ENCODE measurements around the gene LINGO3.
"Not testable (repeated sequence)": the region's sequence is repeated elsewhere in the genome, so short reads cannot be mapped to it uniquely, and the experiment has no call there.

LINGO3 gene

DNA sequence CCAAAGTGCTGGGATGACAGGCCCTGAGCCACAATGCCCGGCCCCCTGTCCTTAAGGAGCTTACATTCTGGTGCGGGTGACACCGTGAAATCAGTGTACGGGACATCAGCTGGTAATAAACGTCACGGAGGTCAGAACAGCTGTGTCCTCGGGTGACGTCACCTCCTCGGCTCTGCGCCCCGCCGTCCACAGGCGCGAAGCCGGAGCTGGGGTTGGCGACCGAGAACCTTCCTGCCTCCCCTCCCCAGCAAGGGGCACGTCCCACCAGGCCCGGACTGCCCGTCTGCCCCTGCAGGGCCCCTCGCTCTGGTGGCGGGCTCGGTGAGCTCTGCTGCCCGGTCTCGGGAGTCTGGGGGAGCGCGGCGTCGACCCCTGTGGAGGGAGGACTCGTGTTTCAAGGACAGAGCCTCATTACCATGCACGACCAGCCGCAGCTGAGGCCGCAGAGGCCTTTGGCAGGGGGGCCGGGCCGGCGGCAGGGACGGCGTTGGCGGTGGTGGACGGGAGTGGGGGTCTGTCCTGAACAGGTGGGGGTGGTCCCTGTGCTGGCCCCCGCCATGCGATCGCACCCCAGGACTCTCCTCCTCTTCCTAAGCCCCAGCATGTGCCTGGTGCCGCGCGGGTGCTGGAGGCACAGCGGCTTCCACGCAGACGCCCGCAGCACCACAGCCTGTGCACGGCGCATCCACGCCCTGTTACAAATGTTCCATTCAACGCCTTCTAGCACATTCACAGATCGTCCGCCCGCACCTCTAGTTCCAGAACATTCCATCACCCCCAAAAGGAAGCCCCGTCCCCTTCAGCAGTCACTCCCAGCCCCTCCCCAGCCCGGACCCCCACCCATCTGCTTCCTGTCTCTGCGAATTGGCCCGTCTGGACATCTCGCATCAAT is 5.4 kb downstream of the LINGO3 start:
- peak; percentile 56 for DNase-seq

DNA sequence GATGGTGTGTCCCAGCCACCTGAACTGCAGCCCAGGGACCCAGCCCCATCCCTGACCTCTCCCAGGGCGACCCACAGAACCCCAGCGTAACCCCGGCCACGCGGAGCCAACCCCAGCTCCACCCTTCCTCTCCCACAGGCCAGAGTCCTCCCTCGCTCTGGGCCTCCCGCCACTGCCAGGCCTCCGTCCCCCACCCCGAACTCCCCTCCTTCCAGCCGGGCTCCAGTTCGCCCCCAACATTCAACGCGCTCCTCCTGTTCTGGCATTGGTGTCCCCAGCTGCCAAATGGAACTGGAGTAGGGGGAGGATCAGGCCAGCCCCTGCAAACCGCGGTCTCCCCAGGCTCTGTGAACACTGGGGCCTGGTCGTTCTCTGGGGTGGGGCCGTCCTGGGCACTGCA is 7.4 kb downstream of the LINGO3 start:
- DNase-seq, result no peak

DNA sequence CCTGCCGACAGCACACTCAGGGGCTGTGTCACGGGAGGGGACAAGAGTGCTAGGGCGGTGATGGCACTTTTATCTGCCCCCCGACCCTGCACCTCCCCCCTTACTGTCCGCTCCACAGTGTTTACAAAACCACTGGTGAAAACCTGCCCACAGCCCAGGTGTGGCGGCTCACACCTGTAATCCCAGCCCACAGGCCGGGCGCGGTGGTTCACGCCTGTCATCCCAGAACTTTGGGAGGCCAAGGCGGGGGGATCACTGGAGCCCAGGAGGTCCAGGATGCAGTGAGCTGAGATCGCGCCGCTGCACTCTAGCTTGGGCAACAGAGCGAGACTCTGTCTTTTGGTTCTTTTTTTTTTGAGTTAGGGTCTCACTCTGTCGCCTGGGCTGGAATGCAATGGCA is 11.8 kb downstream of the LINGO3 start:
- DNase-seq, result no peak

DNA sequence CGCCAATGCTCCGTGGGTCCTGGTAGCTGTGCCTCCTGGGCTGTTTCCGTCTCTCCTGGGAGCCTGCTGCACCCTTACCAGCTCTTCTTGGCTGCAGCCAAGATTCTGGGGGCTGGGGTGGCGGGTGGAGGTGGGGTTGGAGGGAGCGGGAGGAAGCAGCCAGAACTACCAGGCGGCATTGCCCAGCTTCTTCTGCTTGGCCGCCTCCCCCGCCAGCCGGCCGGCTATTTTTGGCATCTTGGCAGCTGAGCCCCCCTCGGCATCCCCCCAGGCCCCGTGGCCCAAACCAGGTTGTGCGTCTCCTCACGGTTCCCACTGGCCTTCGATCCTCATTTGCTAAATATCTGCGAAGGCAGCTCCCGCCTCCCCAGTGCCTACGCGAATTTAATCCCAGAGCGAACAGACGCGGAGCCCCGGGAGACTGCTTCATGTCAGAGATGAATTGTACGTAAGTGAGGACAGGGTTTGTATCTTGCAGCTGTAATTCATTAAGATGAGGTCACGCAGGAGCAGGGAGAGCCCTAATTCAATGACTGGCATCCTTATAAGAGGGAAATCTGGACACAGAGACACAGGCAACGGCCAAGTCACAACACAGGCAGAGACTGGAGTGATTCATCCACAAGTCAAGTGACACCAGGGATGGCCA is 13.1 kb downstream of the LINGO3 start:
- no peak for DNase-seq

DNA sequence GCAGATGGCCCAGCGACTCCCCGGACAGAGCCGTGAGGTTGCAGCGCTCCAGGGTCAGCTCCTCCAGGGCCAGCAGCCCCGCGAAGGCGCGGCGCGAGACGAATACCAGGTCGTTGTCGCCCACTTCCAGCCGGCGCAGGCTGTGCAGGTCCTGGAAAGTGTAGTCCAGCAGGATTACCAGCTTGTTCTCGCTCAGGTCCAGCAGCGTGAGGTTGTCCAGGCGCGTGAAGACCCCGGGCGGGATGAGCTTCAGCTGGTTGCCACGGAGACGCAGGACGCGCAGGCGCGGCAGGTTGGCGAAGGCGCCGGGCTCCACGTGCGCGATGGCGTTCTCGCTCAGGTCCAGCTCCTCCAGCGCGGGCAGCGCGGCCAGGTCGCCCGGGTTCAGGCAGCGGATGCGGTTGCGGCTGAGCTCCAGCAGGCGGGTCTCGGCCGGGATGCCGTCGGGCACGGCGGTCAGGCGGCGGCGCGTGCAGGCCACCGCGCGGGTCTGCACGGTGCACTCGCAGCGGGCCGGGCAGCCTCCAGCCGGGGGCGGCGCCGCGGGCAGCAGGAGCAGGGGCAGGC is 16.7 kb downstream of the LINGO3 start:
- no peak for DNase-seq

DNA sequence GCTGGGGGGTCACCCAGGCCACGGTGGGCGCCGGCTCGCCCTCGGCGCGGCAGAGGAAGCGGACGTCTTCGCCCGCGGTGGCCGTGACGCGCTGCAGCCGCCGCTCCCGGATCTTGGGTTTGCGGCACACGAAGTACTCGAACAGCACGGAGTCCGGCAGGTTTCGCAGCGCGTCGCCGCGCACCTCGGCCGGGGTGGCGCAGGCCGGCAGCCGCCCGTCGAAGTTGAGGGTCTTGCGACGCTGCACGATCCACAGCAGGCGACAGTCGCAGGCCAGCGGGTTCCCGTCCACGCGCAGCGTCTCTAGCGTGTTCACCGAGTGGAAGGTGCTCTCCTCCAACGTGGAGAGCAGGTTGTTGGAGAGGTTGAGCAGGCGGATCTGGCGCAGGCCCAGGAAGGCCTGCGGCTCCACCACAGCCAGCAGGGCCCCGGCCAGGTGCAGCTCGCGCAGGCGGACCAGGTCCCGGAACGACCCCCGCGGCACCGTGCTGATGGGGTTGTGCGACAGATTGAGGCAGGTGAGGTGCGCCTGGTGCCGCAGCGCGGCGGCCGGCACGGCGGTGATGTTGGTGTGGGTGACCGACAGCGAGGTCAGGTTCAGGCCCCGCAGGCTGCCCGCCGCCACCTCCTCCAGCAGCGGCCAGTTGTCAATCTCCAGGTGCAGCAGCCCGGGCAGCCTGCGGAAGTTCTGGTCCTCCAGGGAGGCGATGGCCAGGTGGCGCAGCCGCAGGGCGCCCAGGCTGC is 17.3 kb downstream of the LINGO3 start:
- DNase-seq, result no peak

DNA sequence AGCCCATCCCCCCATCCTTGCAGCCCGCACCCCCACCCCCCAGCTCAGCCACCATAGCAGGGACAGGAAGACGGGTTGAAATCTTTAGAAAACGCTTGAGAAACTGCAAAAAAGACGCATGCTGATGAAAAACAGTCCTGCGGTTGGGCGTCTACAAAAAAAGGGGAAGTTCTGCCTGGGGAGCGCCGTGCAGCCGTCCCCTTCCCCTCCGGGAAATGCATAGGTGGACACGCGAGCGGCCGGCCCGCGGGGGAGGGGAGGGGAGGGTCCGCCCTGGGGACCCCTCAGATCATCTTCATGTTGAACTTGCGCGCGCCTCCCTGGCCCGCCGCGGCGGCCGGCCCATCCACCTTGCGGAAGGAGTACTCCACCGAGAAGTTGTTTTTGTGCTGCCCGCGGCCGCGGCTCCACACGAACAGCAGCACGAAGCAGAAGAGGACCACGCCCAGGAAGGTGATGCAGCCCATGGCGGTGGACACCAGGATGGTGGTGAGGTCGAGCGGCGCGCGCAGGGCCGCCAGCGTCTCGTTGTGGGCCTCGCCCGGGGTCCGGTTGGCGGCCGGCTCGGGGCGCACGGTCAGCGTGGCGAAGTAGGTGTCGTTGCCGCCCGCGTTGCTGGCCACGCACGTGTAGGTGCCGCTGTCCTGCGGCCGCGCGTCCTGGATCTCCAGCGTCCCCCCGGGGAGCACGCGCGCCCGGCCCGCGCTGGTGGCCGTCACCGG is 18.1 kb downstream of the LINGO3 start:
- DNase-seq, result peak; percentile 84

DNA sequence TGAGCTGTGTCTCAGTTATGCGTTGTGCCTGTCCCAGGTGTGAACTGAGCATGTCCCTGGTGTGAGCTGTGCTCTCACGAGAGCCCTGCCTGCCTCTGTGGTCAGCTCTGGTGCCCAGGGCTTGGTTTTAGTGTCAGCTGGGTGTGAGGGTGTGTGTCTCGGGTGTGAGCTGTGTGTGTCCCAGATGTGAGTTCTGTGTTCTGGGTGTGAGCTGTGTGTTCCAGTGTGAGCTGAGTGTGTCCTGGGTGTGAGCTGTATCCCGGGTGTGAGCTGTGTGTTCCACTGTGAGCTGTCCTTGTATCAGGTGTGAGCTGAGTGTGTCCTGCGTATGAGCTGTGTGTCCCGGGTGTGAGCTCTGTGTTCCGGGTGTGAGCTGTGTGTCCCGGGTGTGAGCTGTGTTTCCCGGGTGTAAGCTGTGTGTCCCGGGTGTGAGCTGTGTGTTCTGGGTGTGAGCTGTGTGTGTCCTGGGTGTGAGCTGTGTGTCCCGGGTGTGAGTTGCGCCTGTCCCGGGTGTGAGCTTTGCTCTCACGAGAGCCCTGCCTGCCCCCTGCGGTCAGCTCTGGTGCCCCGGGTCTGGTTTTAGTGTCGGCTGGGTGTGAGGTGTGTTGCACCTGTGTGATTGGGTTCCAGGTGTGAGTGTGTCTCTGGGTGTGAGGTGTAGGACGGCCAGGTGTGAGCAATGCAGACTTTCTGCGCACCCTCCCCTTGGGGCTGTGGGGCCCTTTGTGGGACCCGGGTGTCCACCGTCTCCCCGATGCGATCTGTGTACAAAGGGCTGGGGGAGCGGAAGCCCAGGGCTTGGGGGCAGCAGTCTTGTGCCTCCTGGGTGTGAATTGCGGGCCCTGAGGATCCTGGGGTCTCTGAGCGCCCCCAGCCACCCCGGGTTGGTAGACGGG is 18.9 kb downstream of the LINGO3 start:
- no peak for DNase-seq

DNA sequence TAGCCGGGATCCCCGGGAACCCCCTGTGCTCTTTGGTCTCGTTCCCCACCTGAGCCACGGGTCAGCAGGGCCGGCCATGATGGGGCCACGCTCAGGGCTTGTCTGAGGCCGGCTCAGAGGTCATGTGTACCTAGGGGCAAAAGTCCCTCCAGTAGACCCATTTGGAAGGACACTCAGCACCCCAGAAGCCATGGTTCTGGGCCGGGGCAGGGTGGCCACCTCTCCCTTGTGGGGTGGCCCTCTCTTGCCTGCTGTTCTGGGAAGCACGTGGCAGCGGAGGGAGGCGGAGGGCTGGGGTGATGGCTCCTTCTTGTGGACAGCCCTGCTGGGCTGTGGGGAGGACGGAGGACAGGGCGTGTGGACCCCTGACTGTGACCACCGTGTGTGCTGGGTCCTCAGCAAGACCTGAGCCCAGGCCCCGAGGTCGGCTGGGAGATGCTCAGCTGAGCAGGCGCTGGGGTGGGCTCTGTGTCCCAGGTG is 19.6 kb downstream of the LINGO3 start:
- DNase-seq, result no peak

DNA sequence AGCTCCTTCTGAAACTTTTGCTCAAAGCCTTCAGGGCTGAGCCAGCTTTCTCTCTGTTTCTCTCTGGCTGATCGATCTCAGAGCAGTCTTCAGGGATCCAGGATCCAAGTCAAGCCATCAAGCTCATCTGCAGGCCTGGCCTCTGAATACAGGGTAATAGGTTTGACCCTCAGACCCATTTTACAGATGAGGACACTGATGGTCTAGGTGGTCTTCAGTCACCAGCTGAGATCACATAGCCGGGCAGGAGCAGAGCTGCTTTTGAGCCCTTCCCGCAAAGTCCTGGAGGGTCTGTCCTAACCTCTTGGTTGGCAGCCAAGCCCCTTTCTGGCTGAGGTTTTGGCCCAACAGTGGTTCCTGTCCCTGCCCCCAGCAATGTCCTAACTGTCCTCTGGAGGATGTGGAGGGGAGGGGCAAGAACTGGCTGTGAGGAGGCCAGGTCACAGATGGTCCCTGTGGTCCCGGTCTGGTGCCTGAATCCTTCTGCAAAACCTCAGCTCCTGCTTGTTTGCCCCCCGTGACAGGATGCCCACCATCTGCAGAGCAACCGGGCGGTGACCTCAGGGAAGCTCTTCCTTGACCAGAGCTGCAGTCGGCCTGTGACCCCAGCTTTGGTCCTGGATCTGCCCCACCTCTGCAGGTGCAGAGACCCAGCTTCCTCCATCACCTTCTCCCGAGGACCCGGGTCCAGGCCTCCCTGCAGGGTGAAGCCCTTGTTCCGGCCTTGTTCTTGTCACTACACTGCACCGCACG is 20.2 kb downstream of the LINGO3 start:
- DNase-seq, result no peak

DNA sequence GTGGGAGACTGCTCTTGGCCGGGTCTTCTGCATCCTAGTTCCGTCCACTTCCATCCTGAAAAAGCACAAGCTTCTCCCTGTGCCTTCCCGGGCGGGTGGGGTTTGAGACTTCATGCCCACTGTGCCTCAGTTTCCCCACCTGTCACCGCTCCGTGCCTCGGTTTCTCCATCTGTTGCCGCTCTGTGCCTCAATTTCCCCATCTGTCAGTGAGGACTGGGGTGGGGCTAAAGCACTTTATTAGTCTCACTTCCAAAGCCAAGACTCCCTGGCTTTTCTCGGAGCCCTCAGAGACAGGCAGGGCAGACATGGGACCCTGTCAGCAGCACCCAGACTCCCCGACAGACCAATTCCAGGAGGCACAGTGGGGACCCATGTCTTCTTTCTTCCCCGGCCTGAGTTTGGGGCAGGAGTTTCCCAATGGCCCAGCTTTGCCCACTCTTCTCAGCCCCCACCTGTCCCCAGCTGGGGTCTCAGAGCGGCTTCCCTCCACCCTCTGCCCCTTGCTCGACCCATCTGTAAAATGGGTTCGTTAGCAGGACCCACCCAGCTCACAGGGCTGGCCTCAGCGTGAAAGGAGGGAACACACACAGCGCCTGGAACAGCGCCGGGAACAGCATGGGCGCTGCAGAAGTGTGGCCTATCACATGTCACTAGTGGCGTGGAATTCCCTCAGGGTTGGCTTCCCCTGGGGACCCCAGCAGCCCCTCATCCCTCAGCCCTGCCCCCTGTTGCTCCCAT is 21.4 kb downstream of the LINGO3 start:
- DNase-seq, result no peak

DNA sequence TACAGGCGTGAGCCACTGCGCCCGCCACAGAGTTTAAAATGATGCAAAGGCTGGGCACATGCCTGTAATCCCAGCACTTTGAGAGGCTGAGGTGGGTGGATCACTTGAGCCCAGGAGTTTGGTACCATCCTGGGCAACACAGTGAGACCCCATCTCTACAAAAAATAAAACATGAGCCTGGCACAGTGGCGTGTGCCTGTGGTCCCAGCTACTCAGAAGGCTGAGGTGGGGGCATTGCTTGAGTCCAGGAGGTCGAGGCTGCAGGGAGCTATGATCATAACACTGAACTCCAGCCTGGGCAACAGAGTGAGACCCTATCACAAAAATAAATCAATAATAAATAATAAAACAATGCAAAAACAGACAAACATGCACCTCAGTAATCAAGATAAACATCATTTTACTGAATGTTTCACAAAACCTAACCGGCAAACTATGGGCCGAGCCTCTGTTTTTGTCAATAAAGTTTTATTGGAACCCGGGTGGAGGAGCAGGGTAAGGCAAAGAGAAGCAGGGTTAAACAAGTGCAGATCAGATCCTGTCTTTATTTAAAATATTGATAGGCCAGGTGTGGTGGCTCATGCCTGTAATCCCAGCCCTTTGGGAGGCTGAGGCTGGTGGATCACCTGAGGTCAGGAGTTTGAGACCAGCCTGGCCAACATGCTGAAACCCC is 24.0 kb downstream of the LINGO3 start:
- no peak for DNase-seq

DNA sequence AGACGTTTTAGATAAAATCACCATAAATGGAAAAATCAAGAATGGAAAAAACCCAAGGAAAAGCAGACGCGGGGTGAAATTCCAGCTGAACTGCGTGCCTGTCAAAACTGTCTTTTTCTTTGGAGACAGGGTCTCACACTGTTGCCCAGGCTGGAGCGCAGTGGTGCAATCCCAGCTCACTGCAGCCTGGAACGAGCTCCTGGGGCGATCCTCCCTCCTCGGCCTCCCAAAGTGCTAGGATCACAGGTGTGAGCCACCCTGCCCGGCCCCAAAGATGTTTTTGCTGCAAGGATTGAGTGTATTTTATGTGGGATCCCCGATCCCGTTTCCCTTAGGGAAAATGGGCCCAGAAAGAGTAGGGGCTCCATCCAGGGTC is 25.1 kb downstream of the LINGO3 start:
- no peak for DNase-seq

DNA sequence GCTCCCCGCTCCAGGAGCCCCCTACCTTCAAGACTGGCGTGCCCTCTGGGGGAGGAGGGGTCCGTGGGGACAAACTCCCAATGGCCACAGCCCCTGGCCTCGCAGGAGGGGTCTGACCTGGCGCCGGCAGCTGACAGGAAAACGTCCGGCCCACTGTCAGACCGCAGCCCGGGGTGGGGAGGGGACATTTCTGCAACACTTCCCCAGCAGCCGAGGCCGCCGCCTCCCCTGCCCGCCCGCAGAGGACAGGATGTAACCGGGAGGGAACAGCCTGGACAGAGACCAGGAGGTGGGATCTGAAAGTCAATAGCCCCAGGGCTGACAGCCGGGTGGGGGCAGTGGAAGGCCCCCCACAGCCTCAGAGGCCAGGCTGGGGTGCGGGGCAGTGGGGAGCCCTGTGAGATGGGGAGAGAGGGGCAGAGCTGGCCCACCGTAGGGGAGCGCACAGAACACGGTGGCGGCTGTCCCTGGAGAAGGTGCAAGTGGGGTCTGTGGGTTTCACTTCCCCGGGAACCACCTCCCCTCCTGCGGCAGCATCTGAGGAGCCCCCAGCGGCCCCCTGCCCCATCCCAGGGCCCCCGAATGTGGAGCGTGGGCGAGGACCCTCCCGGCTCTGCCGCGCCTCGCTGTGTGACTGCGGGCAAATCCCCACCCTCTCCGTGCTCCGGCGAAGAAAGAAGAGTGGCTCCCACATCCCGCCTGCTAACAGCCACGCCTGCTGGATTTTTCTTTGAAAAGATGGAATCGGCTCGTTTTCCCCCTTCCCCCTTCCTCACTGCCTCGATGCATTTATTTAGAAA is 25.7 kb downstream of the LINGO3 start, which contains the start of gene PEAK3:
Gene PEAK3, minus strand, starts transcription at position 114 of the 800 bp plus-strand sequence. CDS start 1,244 bp downstream, outside the sequence.
- peak; percentile 73 for DNase-seq

DNA sequence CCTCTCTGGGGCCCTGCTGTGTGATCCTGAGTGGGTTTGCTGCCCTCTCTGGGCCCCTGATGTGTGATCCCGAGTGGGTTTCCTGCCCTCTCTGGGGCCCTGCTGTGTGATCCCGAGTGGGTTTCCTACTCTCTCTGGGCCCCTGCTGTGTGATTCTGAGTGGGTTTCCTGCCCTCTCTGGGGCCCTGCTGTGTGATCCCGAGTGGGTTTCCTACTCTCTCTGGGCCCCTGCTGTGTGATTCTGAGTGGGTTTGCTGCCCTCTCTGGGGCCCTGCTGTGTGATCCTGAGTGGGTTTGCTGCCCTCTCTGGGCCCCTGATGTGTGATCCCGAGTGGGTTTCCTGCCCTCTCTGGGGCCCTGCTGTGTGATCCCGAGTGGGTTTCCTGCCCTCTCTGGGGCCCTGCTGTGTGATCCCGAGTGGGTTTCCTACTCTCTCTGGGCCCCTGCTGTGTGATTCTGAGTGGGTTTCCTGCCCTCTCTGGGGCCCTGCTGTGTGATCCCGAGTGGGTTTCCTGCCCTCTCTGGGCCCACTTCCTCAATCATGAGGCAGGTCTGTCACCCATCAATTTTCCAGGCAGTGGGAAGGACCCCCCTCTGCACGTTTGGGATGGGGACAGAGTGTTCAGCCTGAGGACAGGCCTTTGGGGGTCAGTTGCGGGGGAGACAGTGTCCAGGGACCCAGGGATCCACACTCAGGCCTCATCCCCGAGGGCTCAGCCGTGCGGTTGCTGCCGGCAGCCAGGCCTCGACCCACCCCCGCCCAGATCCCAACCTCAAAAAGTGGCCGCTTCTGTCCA is 26.5 kb downstream of the LINGO3 start:
- DNase-seq, result not testable (repeated sequence)

DNA sequence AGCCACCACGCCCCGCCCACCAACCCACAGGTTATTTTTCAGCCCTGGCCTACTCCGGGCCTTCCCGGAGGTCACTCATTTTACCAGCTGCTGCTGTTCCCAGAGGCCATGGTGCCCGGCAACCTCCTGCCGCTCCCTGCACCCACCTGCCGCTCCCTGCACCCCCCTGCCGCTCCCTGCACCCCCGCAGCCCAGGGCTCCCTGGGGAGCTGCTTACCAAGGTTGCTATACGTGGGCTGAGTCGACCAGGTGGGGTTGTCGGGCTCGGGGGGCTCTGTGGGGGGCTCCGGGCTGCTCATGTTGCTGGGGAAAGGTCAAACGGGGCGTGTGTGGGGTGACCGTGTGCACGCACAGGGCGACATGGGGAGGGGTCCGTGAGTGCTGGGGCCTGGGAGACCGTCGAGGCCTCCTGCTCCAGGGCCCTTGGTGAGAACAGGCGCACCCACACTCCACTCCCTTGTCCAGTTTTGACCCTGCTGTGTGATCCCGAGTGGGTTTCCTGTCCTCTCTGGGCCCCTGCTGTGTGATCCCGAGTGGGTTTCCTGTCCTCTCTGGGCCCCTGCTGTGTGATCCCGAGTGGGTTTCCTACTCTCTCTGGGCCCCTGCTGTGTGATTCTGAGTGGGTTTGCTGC is 27.2 kb downstream of the LINGO3 start:
- no peak for DNase-seq
